Effector CD4-positive, alpha-beta T cell (primary cell): Measurements from ENCODE around the gene FAM187B. TPM values are rescaled to one million over a fixed set of nuclear protein-coding genes. Genes with fewer than 3 reads are reported as not detected.

Source experiments
- DNase-seq: peaks from one replicate; pipeline ENCODE4 v3.0.0-alpha.2; 2020
- total RNA-seq: gene quantifications from one replicate; lab custom pipeline; 2026; lab: John Stamatoyannopoulos, UW

The FAM187B gene
- total RNA-seq, result not detected

DNA sequence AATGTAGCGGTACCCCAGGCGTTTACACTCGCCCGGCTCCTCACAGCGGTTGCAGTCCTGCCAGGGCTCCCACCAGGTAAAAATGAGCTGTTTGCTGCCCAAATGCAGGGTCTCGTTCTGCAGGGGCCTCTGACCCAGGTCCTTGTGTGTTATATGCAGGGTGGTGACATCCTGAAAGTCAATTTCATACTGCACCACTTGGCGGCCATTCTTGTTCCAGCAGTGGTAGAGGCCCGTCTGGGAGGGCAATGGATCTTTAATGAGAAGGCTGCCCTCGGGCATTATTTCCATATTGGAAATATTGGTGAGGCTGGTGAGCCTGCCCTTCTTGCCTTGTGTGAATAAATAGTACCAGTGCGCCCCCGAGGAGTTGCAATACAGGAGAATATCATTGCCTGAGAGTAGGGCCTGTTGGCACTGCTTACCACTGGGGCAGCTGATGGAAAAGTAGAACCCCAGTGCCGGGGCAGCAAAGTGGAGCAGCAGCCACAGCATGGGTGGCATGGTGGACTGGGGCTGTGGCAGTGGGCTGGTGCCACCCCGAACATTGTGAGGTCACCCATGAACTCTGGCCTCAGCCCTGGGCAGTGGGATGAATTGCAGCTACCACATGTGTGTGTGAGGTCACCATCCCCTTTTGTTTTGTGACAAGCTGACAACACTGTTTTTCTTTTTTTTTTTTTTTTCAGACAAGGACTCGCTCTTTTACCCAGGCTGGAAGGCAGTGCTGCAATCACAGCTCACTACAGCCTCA lies at the start of gene FAM187B:
FAM187B (minus strand) TSS at position 563 of the 754 bp plus-strand sequence; CDS start at position 504, 59 bp downstream.
- DNase-seq, result no peak

DNA sequence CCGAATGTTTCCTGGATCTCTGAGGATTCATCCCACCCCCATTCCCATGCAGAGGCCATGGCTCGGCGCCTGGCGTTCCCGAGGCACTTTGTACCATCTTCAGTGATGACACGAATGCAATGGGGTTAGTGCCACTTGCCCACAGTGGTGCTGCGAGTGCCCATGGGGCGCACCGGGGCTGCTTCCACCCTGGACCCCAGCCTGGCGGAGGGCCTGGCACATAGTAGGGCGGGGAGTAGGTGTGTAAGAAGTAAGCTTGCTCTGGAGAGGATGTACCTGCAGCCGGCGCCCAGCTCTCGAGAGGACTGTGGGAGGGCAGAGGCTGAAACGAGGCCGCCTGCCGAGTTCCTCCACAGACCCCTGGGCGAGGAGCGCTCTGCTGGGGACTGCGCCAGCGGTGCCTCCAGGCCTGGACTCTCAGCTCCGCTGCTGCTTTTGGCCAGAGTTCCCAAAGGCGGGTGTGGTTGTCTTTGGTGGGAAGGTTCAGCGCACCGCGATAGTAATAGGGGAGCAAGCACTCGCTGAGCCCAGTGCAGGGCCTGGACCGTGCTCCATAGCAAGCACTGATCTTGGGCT lies 48.3 kb upstream of the FAM187B start:
- no peak for DNase-seq

DNA sequence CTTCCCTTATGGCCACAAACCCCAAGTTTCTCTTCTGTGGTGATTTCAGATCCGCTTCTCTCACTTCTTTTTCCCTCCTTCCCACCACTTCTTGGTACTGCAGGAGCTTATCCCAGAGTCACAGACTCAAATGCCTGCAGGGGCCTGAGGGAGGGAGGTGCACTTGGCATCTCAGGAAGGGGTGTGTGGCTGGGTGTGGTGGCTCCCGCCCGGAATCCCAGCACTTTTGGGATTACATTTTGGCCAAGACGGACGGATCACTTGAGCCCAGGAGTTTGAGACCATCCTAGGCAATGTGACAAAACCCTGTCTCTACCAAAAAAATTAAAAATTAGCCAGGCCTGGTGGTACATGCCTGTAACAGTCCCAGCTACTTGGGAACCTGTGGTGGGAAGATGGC lies 45.8 kb upstream of the FAM187B start:
- no peak for DNase-seq

DNA sequence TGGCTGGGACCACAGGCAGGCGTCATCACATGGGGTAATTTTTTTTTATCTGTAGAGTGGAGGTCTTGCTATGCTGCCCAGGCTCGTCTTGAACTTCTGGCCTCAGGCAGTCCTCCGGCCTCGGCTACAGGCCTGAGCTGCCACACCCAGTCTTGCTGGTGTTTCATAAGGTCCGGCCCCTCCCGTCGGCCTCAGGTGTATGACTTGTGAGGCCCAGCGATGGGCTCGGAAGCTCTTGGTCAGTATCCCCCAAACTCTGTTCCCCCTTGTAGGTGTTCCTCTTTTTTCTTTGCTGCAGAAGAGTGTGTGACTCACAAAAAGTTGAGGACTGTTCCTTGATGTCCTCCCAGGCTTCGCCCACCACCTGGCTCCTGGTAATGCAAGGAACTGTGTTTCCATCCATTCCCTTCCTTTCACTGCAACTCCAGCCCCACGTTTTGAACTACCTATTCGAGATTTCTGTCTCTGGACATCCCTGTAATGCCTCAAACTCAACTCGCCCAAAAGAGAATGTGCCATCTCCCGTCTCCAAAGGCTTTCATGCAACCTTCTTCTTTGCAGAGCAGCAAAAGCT lies 45.2 kb upstream of the FAM187B start:
- DNase-seq, result no peak

DNA sequence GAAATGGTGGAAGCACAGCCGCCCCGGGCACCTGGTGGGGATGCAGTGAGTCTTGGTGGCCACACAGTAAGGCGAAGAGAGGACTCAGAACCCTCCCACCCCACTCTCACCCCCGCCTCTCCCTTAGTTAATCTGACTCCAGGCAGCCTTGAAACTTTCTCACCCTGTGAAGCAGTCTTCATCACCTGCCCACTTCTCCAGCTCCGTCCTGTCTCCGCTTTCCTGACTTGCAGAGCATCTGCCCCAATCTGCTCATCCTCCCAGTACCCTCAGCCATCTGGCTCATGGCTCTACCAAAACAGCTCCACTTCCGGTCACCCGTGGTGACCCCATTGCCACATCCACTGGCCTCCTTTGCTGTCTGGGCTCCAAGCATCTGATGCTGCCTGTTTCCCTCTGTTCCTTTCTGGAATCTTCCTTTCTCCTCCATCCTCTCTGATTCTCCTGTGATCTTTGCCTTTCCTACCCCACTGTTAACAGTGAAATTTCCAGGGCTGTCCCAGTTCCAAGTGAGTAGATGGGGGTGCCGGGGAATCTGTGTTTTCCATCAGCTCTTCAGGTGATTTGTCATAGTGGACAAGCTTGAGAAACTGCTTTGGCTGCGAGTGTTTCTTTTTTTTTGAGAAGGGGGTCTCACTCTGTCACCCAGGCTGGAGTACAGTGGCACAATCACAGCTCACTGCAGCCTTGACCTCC lies 44.6 kb upstream of the FAM187B start:
- DNase-seq, result no peak

DNA sequence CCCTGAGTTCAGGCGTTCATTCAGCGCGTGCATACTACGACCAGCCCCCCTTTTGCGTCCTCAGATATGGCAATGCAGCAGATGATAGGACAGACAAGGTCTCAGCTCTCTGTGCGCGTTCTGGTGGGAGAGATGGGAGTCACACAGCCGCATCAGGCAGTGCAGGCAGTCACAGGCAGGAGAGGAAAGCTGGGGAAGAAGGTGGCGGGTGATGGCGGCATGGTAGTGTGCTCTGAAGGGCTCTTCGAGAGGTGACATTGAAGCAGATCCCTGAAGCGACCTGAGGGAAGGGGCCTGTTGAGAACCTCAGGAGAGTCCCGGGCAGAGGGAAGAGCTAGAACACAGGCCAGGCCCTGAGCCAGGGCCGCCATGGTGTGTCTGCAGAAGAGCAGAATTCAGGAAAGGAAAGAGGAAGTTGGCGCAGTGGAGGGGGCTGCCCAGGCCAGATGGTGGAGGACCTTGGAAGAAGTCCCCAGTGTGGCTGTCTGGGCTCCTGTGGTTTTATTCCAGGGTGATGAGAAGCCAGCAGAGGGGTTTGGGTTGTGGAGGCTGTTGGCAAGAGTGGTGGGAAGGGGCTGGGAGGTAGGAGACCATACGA lies 43.7 kb upstream of the FAM187B start:
- DNase-seq, result no peak

DNA sequence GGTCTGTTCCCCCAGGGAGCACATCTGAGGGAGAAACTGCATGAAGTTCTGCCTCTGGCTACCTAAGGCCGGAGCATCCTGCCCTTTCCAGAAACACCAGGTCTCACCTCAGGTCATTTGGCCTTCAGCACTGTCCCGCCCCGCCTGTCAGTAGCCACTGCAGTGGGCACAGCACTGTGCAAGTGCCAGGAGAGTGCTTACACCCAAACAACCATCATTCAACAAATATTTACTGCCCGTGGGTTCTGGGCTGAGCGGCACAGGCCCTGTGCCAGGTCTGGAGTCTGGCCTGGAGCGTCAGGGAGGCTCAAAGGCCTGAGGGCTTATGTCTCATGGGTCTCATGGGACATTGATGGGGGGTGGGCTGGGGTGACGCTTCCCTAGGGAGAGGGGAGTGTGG lies 43.0 kb upstream of the FAM187B start:
- no peak for DNase-seq

DNA sequence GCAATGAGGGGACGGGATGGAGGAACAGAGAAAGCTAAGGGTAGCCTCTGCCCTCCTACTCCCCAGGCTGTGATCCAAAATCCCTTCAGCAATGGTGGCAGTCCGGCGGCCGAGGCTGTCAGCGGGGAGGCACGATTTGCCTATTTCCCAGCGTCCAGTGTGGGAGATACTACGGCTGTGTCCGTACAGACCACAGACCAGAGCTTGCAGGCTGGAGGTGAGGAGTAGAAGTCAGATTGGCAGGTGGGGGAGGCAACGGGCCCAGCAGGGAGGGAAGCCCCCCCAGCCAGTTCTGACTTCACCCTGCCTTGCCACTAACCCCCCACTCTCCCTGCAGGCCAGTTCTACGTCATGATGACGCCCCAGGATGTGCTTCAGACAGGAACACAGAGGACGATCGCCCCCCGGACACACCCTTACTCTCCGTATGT lies 41.9 kb upstream of the FAM187B start:
- no peak for DNase-seq

DNA sequence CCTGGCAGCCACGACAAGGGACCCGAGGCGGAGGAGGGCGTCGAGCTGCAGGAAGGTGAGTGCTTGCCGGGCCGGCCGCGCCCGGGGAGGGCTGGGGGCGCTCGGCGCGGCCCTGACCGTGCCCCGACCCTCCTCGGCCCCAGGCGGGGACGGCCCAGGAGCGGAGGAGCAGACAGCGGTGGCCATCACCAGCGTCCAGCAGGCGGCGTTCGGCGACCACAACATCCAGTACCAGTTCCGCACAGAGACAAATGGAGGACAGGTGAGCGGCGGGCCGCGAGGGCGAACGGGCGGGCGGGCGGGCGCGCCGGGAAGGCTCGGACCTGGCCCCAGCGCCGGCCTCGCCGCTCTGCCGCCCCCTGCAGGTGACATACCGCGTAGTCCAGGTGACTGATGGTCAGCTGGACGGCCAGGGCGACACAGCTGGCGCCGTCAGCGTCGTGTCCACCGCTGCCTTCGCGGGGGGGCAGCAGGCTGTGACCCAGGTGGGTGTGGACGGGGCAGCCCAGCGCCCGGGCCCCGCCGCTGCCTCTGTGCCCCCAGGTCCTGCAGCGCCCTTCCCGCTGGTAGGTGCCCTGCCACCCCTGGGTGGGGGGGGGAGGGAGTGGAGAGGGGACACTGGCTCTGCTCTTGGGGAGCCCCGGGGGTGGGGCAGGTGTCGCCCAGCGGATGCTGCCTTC lies 41.0 kb upstream of the FAM187B start:
- DNase-seq, result peak; percentile 59

DNA sequence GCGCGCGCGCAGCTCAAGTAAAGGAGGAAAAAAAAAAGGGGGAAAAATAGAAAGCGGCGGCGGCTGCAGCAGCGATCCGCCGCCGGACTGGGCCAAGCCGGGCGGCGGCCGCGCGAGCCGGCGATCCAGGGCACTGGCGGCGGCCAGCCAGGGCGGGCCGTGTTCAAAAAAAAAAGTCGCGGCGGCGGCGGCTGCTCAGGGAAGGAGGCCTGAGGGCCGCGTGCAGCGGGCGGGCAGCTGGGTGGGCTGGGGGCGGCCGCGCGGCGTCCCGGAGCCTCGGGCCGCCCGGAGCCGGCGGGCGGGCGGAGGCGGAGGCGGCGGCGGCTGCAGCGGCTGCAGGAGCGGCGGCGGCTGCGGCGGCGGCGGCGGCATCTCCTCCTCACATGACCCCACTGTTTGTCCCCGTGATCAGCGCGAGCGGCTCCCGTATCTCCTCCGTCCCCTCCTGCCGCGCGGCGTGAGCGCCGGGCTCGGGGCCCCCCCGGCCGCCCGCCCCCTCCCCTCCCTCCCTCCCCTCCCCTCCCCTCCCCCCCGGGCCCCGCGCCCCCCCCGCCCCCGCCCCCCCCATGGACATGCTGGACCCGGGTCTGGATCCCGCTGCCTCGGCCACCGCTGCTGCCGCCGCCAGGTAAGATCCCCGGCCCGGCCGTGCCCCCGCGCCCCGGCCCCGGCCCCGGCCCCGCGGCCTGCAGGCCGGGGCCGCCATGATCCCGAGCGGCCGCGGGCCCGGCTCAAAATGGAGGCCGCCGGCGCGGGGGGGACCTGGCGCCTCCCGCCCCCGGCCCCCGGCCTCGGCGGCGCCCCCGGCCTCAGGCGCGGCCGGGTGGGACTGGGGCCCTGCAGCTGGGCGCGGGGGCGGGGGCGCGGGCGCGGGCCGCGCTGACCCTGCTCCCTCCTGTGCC lies 40.2 kb upstream of the FAM187B start, which contains the start of gene USF2:
USF2 (plus strand) TSS at position 427 of the 902 bp plus-strand sequence; CDS start at position 567, 140 bp downstream.
- DNase-seq, result peak; percentile 58

DNA sequence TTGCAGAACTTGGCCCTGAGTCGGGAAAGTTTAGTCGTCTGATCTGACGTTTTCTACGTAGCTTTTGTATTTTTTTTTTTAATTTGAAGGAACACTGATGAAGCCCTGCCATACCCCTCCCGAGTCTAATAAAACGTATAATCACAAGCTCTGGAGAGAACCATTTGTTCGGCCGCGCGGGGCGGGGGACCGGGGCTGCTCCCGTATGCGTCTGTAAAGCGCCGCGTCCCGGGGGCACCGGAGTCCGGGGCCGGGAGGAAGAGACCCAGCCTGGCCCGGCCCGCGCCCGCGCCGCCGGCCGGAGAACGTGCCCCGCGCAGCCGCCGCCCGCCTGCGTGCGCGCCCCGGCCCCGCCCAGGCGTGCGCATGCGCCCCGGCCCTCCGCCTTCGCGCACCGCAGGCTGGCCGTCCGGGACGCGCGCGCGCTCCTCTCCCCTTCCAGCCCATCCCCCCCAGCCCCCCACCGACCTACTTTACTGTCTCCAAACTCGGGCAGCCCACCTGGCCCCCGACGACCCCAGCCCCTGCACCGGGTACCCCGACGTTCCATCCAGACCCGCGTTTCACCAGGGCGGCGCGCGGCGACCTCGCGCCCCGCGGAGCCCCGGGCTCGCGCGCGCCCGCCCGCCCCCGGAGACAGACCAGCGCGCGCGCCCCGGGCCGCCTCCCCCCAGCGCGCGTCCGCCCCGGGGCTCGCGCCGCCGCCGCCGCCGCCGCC lies 39.4 kb upstream of the FAM187B start:
- peak; percentile 65 for DNase-seq

DNA sequence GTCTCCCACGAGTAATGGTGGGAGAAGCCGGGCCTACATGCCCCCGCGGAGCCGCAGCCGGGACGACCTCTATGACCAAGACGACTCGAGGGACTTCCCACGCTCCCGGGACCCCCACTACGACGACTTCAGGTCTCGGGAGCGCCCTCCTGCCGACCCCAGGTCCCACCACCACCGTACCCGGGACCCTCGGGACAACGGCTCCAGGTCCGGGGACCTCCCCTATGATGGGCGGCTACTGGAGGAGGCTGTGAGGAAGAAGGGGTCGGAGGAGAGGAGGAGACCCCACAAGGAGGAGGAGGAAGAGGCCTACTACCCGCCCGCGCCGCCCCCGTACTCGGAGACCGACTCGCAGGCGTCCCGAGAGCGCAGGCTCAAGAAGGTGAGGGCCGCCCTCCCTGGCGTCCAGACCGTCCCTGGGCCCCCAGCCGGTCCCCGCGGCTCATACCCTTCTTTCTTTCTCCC lies 38.8 kb upstream of the FAM187B start:
- DNase-seq, result no peak

DNA sequence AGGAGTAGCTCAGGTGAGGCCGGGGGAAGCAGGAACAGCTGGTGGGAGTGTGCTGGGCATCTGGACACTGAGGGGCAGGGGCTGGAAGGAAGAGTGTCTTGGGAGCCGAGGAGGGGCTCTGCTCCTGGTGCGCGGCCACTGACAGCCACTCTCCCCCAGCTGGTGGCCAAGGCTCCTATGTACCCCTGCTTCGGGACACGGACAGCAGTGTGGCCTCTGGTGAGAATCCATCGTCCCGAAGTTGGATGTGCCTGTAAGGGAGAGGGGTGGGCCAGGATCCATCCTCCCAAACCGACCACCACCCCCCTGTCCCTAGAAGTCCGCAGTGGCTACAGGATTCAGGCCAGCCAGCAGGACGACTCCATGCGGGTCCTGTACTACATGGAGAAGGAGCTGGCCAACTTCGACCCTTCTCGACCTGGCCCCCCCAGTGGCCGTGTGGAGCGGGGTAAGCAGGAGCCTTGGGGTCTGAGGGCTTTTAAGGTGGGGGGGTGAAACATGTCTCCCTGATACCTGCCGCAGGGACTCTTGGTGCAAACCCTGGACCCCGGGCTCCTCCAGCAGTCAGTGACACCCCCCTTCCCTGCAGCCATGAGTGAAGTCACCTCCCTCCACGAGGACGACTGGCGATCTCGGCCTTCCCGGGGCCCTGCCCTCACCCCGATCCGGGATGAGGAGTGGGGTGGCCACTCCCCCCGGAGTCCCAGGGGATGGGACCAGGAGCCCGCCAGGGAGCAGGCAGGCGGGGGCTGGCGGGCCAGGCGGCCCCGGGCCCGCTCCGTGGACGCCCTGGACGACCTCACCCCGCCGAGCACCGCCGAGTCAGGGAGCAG lies 38.2 kb upstream of the FAM187B start:
- DNase-seq, result no peak

DNA sequence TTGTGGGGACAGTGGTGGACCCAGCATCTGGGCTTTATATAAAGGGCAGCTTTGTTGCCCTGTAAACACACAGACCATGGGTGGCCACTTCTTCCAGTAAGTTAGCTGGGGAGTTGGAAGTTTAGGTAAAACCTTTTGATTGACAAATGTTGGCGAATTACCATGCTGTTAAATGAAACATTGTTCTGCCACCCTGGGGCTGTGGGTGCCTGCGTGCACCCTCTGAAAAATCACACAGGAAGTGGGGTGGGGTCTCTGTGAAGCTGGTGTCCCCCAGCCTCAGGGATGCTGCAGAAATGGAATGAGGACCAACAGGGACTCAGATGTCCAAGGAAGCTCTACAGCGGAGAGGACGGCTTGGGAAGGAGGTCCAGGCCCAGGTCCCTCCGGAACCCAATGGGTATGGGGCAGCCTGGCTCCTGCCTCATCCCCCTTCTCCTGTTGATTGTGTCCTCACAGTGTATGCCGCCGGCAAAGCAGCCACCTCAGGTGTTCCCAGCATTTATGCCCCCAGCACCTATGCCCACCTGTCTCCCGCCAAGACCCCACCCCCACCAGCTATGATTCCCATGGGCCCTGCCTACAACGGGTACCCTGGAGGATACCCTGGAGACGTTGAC lies 37.5 kb upstream of the FAM187B start:
- no peak for DNase-seq

DNA sequence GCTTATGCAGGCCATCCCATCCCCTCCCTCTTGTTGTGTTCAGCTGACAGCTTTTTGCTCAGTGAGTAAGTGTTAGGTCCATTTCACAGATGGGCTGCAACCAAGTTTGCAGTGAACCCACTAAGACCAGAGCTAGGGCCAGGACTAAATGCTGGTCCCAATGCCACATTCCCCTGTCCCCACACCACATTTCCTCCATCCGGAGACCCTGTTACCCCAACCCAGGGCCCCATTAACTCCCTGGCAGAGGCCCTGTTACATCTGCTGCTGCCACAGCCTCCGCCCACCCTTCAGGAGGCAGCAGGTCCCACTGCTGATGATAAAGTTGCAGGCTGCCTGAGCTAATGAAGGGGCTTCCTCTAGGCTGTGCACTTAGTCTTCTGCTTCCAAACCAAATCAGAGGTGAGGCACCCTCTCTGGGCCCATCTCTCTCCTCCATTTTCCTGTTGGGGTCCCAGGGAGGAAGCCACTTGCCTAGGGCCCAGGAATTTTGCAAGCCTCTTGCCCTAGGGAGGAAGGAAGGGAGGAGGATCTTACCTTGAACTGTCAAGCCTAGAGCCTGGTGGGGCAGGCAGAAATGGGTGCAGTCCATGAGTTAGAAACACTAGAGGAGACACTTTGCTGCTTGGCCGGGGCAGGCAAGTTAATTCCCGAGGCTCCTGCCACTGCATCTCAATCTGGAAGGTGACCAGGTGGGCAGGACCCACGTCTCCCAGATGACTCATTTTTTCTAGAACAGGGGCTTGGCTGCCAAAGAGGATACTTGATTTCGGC lies 36.8 kb upstream of the FAM187B start:
- DNase-seq, result no peak

DNA sequence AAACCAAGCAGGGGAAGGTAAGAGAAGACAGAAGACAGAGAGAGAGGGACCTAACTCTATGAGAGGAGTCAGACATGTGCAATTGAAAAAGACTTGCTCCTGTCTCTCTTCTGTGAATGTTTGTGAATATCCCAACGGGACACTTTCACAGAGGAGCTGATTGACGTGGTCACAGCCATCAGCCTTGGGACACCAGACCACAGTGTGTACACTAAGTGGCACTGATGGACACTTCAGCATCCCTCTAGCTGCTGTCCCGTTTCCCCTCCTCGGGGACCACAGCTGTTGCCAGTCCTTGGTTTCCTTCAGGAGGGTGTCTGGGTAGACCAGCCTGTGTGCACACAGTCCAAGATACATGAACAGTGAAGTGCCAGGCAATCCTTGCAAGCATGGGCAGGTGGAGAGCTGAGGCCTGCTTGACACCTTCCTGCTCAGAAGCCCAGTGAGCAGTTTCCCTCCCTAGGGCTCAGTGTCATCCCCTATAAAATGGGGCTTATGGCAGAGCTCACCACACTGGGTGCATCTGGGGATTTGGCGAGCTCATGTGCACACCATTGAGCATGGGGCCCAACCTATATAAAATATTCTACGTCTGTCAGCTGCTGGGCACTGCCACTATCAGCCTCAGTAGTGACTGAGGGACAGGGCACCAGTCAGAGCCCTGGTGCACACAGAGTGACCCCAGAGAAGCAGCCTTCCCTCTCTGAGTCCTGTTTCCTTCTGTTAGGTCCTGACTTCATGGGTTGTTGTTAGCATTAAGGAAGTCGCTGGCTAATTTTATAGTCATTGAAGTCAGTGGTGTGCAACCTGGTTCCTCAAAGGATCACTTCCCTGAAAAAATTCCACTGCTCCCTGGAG lies 36.0 kb upstream of the FAM187B start:
- no peak for DNase-seq

DNA sequence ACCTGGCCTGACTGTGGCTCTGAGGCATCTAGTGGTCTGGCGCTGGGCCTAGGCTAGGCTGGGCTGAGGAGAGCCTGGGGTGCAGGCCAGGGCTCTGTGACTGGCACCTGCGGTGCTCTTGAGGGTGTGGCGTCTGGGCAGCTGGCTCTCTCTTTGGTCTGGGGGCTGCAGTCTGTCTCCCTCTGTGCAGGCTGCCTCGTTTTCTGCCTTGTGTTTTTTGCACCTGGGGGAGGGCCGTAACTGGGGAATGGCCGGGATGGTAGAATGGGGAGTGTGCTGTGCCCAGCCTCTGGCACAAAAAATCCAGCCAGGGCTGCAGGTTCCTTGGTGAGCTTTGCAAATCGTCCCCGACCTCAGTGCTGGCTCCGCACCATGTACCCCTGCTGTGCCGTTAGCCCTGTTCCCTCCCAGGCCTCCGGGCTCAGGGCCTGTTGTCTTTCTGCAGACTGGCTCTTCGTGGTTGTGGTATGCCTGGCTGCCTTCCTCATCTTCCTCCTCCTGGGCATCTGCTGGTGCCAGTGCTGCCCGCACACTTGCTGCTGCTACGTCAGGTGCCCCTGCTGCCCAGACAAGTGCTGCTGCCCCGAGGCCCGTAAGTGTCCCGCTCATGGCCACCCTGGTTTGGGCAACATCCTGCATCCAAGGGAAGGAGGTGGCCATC lies 33.7 kb upstream of the FAM187B start:
- DNase-seq, result no peak
